ENCODE data around the gene MCTP1.

MCTP1 gene

DNA sequence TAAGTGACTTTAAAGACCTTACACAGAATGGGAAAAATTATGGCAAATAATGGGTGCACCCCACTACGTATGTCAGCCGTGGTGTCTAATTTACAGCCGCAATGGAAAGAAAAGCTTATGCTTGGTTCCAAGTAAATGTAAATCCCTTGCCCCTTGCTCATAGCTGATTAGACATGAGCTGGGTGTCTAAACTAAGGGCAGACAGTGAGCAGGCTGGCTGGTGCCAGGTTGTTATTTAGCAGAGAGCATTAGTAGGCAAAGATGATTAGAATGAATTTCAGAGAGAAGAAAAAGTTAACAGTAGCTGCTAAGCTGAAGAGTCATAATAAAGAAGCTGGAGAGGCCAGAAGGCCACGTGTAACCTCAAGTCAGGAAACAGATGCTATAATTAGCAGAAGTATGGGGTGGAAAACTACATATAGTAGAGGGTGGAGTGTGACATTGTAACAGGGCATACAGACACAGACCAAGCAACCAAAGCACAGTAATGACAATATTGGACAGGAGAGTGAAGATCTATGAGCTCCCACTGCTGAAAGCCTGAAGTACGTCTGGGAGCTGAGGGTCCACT, 257.7 kb downstream of the MCTP1 start:
- H3K4me1 ChIP-seq (ENCODE audit: control insufficient read depth, low read length) = no peaks in the 10 kb centered on the region
- H3K36me3 ChIP-seq (ENCODE audit: control insufficient read depth, low read length) = no peaks in the 10 kb centered on the region
- H3K4me2 ChIP-seq (ENCODE audit: low read length) = no peak overlapping the region
- H3K4me3 ChIP-seq (ENCODE audit: low read length) = no peak overlapping the region
- TF ChIP-seq, protein P1, sequence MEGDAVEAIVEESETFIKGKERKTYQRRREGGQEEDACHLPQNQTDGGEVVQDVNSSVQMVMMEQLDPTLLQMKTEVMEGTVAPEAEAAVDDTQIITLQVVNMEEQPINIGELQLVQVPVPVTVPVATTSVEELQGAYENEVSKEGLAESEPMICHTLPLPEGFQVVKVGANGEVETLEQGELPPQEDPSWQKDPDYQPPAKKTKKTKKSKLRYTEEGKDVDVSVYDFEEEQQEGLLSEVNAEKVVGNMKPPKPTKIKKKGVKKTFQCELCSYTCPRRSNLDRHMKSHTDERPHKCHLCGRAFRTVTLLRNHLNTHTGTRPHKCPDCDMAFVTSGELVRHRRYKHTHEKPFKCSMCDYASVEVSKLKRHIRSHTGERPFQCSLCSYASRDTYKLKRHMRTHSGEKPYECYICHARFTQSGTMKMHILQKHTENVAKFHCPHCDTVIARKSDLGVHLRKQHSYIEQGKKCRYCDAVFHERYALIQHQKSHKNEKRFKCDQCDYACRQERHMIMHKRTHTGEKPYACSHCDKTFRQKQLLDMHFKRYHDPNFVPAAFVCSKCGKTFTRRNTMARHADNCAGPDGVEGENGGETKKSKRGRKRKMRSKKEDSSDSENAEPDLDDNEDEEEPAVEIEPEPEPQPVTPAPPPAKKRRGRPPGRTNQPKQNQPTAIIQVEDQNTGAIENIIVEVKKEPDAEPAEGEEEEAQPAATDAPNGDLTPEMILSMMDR (IDR thresholded peaks at IDR 0.05; ENCODE audit: low read depth, low read length, poor library complexity, severe bottlenecking) = no peak
- TF ChIP-seq EZH2phosphoT487 (IDR thresholded peaks at IDR 0.05; ENCODE audit: borderline replicate concordance, low read length) = no peak
- H4K20me1 ChIP-seq (ENCODE audit: control insufficient read depth, insufficient read depth, low read depth, low read length) = no peaks in the 10 kb centered on the region
- no peaks in the 10 kb centered on the region for H3F3A ChIP-seq (ENCODE audit: control insufficient read depth, insufficient read depth)
- no peak overlapping the region for H3K27ac ChIP-seq (ENCODE audit: low read depth, low read length)
- no peaks in the 10 kb centered on the region for H3K79me2 ChIP-seq (ENCODE audit: control insufficient read depth, low read length)
- H3K27me3 ChIP-seq (ENCODE audit: control insufficient read depth, low read length) = no peaks in the 10 kb centered on the region
- H3K9me3 ChIP-seq (ENCODE audit: control insufficient read depth, insufficient read depth, low read length) = no peaks in the 10 kb centered on the region
- no peaks in the 10 kb centered on the region for H3K9me2 ChIP-seq (replicated peaks; ENCODE audit: control insufficient read depth, low read length)

DNA sequence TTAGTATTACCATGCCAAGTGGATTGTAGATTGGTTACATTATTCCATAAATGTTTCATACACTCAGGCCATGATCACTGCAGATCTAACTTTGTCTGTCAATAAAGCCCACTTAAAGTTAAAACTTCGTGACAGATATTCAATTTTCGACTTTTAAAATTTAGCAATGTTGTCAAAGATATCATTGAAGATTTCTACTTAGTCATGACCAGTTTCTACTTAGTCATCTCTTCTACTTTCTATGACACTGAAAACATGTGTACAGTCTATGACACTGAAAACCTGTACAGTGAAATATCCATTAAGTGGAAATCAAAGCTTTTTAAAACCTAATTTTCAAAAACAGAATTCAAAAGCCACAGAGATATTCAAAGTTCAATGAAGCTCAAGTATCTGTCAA, 258.2 kb downstream of the MCTP1 start:
- H3F3A ChIP-seq (ENCODE audit: control insufficient read depth, insufficient read depth) = no peaks in the 10 kb centered on the region
- H3K4me2 ChIP-seq (ENCODE audit: low read length) = no peak overlapping the region
- no peak overlapping the region for H3K4me3 ChIP-seq (ENCODE audit: low read length)
- no peak overlapping the region for H3K27ac ChIP-seq (ENCODE audit: low read depth, low read length)
- H3K9me3 ChIP-seq (ENCODE audit: control insufficient read depth, insufficient read depth, low read length) = no peaks in the 10 kb centered on the region
- no peaks in the 10 kb centered on the region for H3K79me2 ChIP-seq (ENCODE audit: control insufficient read depth, low read length)
- H4K20me1 ChIP-seq (ENCODE audit: control insufficient read depth, insufficient read depth, low read depth, low read length) = no peaks in the 10 kb centered on the region
- no peaks in the 10 kb centered on the region for H3K4me1 ChIP-seq (ENCODE audit: control insufficient read depth, low read length)
- H3K36me3 ChIP-seq (ENCODE audit: control insufficient read depth, low read length) = no peaks in the 10 kb centered on the region
- H3K9me2 ChIP-seq (replicated peaks; ENCODE audit: control insufficient read depth, low read length) = no peaks in the 10 kb centered on the region
- no peaks in the 10 kb centered on the region for H3K27me3 ChIP-seq (ENCODE audit: control insufficient read depth, low read length)
- TF ChIP-seq, protein P1 (IDR thresholded peaks at IDR 0.05; ENCODE audit: low read depth, low read length, poor library complexity, severe bottlenecking) = no peak
- TF ChIP-seq EZH2phosphoT487 (IDR thresholded peaks at IDR 0.05; ENCODE audit: borderline replicate concordance, low read length) = no peak

DNA sequence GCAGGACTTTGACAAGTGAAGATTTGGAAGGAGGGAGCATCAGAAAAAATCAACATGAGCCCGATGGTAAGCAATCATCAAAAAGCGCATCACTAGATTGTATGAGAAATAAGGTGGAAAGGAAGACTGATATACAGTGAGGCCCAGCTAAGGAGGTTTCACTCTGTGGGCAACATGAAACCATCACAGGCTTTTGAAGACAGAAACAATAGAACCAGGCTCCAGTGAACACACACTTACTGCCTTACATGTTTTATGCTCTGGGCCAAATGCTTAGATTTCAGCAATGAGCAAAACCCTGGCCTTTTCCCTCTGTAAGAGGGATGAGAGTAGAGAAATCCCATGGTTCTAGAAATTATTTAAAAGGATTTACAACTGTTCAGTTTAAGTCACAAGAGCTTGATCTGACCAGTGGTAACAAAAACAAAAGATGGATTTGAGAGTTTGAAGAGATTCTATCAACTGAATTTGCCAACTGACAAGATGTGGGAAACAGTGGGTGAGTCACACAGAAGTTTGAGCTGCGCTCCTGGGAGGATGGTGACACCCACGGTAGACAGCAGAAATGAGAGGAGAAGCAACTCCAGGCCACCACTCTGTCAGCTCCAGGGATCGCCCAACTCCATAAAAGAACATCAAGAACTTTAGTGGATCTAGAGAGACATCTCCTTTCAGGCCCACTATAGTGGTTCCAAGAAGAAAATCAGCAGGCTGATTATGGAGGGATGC, 261.8 kb downstream of the MCTP1 start:
- Histone ChIP-seq H3K4me1 (ENCODE audit: control insufficient read depth, low read length) (no peaks in the 10 kb centered on the region), H3K27me3 (ENCODE audit: control insufficient read depth, low read length) (no peaks in the 10 kb centered on the region), H3K79me2 (ENCODE audit: control insufficient read depth, low read length) (no peaks in the 10 kb centered on the region), H3K9me3 (ENCODE audit: control insufficient read depth, insufficient read depth, low read length) (no peaks in the 10 kb centered on the region), H3K4me2 (ENCODE audit: low read length) (no peak overlapping the region), H3K4me3 (ENCODE audit: low read length) (no peak overlapping the region), H3F3A (ENCODE audit: control insufficient read depth, insufficient read depth) (no peaks in the 10 kb centered on the region), H3K9me2 (replicated peaks; ENCODE audit: control insufficient read depth, low read length) (no peaks in the 10 kb centered on the region; the same call in 1 of the 2 replicates), H4K20me1 (ENCODE audit: control insufficient read depth, insufficient read depth, low read depth, low read length) (no peaks in the 10 kb centered on the region), H3K36me3 (ENCODE audit: control insufficient read depth, low read length) (no peaks in the 10 kb centered on the region), H3K27ac (ENCODE audit: low read depth, low read length) (no peak overlapping the region)
- TF ChIP-seq, protein P1 (IDR thresholded peaks at IDR 0.05; ENCODE audit: low read depth, low read length, poor library complexity, severe bottlenecking) = no peak
- no peak for TF ChIP-seq EZH2phosphoT487 (IDR thresholded peaks at IDR 0.05; ENCODE audit: borderline replicate concordance, low read length)
